HUES6 (cell line): ENCODE data around the gene NFIA.

Experiments used
- H3K27ac ChIP-seq: 2 replicates; pipeline ENCODE4 v1.7.0; 2013; ENCODE audit warnings: low read depth, mild to moderate bottlenecking, low read length, inconsistent platforms
- H3K27me3 ChIP-seq: 2 replicates; pipeline ENCODE4 v1.6.1; 2013; ENCODE audit warnings: low read length; ENCODE audit not compliant: control insufficient read depth, insufficient read depth
- H3K36me3 ChIP-seq: 2 replicates; pipeline ENCODE4 v1.6.1; 2013; ENCODE audit warnings: low read length; ENCODE audit not compliant: control insufficient read depth, insufficient read depth
- H3K4me1 ChIP-seq: 2 replicates; pipeline ENCODE4 v1.6.1; 2013; ENCODE audit warnings: low read length; ENCODE audit not compliant: control insufficient read depth, insufficient read depth
- H3K4me3 ChIP-seq: 2 replicates; pipeline ENCODE4 v1.5.1; 2013; ENCODE audit warnings: low read depth, low read length
- H3K9ac ChIP-seq: one replicate; pipeline ENCODE4 v1.6.1; 2013; ENCODE audit warnings: mild to moderate bottlenecking, low read length
- H3K9me3 ChIP-seq: 2 replicates; pipeline ENCODE4 v1.6.1; 2013; ENCODE audit warnings: low read depth, low read length; ENCODE audit not compliant: control insufficient read depth, insufficient read depth

The NFIA gene

DNA sequence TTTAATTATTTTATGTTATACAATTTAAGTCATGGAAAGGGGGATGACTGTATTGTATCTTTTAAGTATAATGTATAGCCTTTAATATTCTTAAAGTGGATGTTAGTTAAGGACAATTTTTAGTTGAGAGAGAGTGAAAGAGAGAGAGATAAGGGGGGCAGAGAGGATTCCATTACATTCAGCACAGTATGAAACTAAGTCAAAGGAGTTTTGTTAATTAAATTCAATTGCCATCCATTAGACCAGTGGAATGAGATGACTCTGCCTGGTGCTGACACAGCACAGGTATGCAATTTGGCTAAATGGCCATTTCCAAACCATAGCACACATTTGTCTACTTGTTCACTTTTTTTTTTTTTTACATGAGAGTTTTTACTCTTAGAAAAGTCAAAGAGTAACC, 27.5 kb downstream of the NFIA start:
- H3K36me3 ChIP-seq = no peaks in the 10 kb centered on the region

GRCh38 chr1:61110554-61110953, 28.2 kb downstream of the NFIA start:
- Histone ChIP-seq H3K9ac (no peak overlapping the region), H3K36me3 (no peaks in the 10 kb centered on the region), H3K27ac (no peak overlapping the region), H3K9me3 (peaks cover 4% of the 10 kb centered on the region; the same call in 1 of the 2 replicates), H3K27me3 (no peaks in the 10 kb centered on the region), H3K4me3 (no peak overlapping the region), H3K4me1 (peaks cover 13% of the 10 kb centered on the region)

More for the DNA sequence above, 27.5 kb downstream of the NFIA start:
- H3K9me3 ChIP-seq = peaks cover 4% of the 10 kb centered on the region; the same call in 1 of the 2 replicates
- H3K4me1 ChIP-seq = peaks cover 13% of the 10 kb centered on the region
- no peaks in the 10 kb centered on the region for H3K27me3 ChIP-seq
- H3K4me3 ChIP-seq = no peak overlapping the region
- H3K9ac ChIP-seq = no peak overlapping the region
- no peak overlapping the region for H3K27ac ChIP-seq

- H3K4me1 ChIP-seq = peaks cover 13% of the 10 kb centered on the region
- H3K4me3 ChIP-seq = no peak overlapping the region
- no peaks in the 10 kb centered on the region for H3K27me3 ChIP-seq
- H3K9me3 ChIP-seq = peaks cover 4% of the 10 kb centered on the region; the same call in 1 of the 2 replicates
- no peak overlapping the region for H3K9ac ChIP-seq
- no peak overlapping the region for H3K27ac ChIP-seq
- H3K36me3 ChIP-seq = no peaks in the 10 kb centered on the region
Measured at GRCh38 chr1:61111084-61112004, 29.0 kb downstream of the NFIA start.

GRCh38 chr1:61114178-61114870, 32.0 kb downstream of the NFIA start:
- no peaks in the 10 kb centered on the region for H3K36me3 ChIP-seq
- H3K9me3 ChIP-seq = no peaks in the 10 kb centered on the region
- H3K4me1 ChIP-seq = peaks cover 13% of the 10 kb centered on the region
- no peaks in the 10 kb centered on the region for H3K27me3 ChIP-seq
- H3K9ac ChIP-seq = no peak overlapping the region
- H3K27ac ChIP-seq = no peak overlapping the region
- no peak overlapping the region for H3K4me3 ChIP-seq

DNA sequence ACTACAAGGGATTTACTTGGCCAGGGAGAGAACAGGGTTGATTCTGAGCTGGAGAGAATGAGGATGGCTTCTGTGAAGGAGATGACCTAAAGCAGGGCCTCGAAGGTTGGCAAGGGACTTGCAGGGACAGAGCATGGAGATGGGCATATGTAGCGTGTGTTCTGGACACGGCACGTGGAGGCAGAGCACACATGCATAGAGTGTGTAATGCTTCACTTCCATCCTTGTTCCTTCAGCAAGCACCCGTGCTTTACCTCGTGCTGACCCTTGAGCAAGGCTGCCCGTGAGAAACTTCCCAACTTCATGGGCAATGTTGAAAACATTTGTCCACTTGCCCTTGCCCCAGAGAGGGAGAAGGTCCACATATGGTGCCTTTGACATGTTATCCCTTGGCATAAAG, 33.1 kb downstream of the NFIA start:
- no peaks in the 10 kb centered on the region for H3K27me3 ChIP-seq
- no peak overlapping the region for H3K9ac ChIP-seq
- peaks cover 13% of the 10 kb centered on the region for H3K4me1 ChIP-seq
- no peak overlapping the region for H3K27ac ChIP-seq
- no peaks in the 10 kb centered on the region for H3K36me3 ChIP-seq
- H3K9me3 ChIP-seq = no peaks in the 10 kb centered on the region
- H3K4me3 ChIP-seq = no peak overlapping the region

GRCh38 chr1:61116421-61116820, 34.1 kb downstream of the NFIA start:
- H3K27me3 ChIP-seq = no peaks in the 10 kb centered on the region
- no peak overlapping the region for H3K9ac ChIP-seq
- H3K9me3 ChIP-seq = no peaks in the 10 kb centered on the region
- peaks cover 4% of the 10 kb centered on the region for H3K4me1 ChIP-seq
- H3K27ac ChIP-seq = no peak overlapping the region
- H3K4me3 ChIP-seq = no peak overlapping the region
- H3K36me3 ChIP-seq = no peaks in the 10 kb centered on the region

GRCh38 chr1:61117283-61117682, 34.9 kb downstream of the NFIA start:
- Histone ChIP-seq H3K4me3 (no peak overlapping the region), H3K4me1 (no peaks in the 10 kb centered on the region), H3K36me3 (no peaks in the 10 kb centered on the region), H3K27ac (no peak overlapping the region), H3K27me3 (no peaks in the 10 kb centered on the region), H3K9ac (no peak overlapping the region), H3K9me3 (no peaks in the 10 kb centered on the region)

DNA sequence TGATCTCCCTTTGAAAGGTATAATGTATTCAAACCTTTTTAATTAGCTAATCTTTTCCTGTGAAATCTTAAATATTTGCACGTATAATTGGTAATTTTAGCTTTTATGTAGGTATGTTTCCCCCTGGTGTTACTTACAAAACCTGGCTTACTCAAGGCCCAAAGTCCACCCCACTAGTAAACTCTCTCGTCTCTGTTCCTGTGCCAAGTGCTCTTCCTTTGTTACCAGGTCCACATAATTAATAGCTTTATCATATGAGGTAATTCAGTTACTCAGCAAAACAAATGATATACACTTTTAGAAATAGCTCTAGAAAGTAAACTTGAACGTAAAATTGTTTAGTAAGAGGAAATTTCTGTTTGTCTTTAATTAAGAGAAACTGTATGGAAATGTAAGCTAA, 36.7 kb downstream of the NFIA start:
- no peak overlapping the region for H3K4me3 ChIP-seq
- H3K9ac ChIP-seq = no peak overlapping the region
- H3K36me3 ChIP-seq = no peaks in the 10 kb centered on the region
- H3K9me3 ChIP-seq = no peaks in the 10 kb centered on the region
- H3K27me3 ChIP-seq = no peaks in the 10 kb centered on the region
- no peak overlapping the region for H3K27ac ChIP-seq
- no peaks in the 10 kb centered on the region for H3K4me1 ChIP-seq

DNA sequence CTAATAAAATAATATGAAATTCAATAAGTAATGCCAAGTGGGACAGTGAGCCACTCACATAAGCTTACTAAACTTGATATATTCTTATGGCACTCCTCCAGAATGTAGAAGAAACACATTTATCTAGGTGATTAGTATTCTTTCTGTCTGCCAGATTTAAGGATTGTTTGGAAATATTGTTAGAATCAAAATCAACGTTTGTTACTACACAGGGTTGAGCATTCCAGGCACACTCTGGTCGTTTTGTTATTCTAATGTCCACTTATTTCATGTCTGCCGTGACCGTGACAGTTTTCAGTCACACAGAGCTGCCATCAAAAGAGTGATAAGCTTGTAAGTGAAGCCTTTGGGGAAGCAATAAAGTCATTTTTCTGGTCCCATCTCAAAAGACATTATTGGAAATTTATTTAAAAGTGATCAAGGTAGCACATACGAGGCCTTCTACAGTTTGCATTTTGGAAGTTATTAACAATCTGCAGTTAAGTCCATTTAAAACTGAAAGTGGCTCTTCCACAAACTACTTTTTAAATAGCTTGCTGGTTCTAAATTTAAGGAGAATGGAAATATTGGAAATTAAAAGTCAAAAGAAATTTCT, 38.0 kb downstream of the NFIA start:
- Histone ChIP-seq H3K4me1 (no peaks in the 10 kb centered on the region), H3K9ac (no peak overlapping the region)

DNA sequence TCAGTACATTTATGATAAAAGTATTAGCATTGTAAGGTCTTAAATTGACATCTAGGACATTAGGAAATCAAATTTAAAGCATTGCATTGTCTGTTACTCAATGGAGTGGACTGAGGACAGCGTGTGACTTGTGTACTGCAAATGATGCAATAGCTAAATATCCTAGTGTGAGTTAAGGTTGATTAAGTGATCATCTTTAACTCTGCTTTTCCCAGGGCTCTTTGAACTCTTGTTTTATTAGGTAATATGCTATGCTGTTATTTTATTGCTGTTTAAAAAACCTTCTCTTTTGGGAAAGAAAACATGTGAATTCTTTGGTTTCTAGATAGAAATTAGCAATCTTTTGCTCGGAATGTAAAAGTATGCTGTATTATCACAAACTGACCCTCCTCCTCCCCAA, 38.6 kb downstream of the NFIA start:
- Histone ChIP-seq H3K9ac (no peak overlapping the region), H3K36me3 (no peaks in the 10 kb centered on the region), H3K4me3 (no peak overlapping the region), H3K27ac (no peak overlapping the region), H3K4me1 (peaks cover 3% of the 10 kb centered on the region), H3K9me3 (no peaks in the 10 kb centered on the region), H3K27me3 (no peaks in the 10 kb centered on the region)

More for the DNA sequence above, 38.0 kb downstream of the NFIA start:
- H3K27ac ChIP-seq = no peak overlapping the region
- no peaks in the 10 kb centered on the region for H3K36me3 ChIP-seq
- no peak overlapping the region for H3K4me3 ChIP-seq
- H3K27me3 ChIP-seq = no peaks in the 10 kb centered on the region
- no peaks in the 10 kb centered on the region for H3K9me3 ChIP-seq

DNA sequence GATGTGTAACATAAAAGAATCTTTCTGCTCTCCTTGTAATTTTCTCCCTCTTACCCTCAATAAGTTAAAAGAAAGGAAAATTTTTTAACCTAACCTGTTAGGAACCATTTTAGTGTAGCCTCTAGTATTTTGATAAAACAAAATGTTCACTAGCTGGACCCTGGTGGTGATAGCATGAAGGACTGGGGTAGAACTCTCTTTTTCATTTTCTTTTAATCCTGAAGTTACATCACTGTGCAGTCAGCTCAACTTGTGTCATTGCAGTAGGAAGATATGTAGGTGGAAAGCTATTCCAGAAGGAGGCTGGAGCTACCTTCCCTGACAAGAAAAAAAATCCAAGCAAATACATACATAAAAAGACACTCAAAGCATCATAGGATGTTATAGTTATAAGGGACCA, 39.3 kb downstream of the NFIA start:
- Histone ChIP-seq H3K9ac (no peak overlapping the region), H3K27ac (no peak overlapping the region), H3K4me1 (peaks cover 4% of the 10 kb centered on the region), H3K9me3 (no peaks in the 10 kb centered on the region), H3K4me3 (no peak overlapping the region), H3K27me3 (no peaks in the 10 kb centered on the region), H3K36me3 (no peaks in the 10 kb centered on the region)
